Activated CD8-positive, alpha-beta T cell treated with anti-CD3 and anti-CD28 coated beads for 36 hours (primary cell): ENCODE data around the gene SETD2. TPM values are rescaled to one million over a fixed set of nuclear protein-coding genes. Genes with fewer than 3 reads are reported as not detected.

ENCODE experiments used
- ATAC-seq: fragments of 200-7000 bp; cut with Tn5 transposase; one replicate; pipeline ENCODE4 v1.10.0; 2021; ENCODE audit warnings: mild to moderate bottlenecking, moderate library complexity
- CTCF ChIA-PET: fragments of 350-600 bp; sonication (Branson Sonifier 250); formaldehyde crosslinking; loops from one replicate; lab custom pipeline; 2021; ENCODE audit warnings: antibody characterized with exemption; lab: Charles Lee
- POLR2A ChIA-PET: fragments of 350-600 bp; sonication (Branson Sonifier 250); formaldehyde crosslinking; loops from one replicate; lab custom pipeline; 2021; ENCODE audit warnings: antibody characterized with exemption; lab: Charles Lee
- DNase-seq: peaks from one replicate; pipeline ENCODE4 v3.0.0-alpha.2; 2020
- H3K27ac Mint-ChIP-seq: one replicate; pipeline ENCODE4 v1.8.0; 2021; ENCODE audit warnings: mild to moderate bottlenecking, mixed read lengths
- H3K27me3 Mint-ChIP-seq: one replicate; pipeline ENCODE4 v1.8.0; 2021; ENCODE audit warnings: mixed read lengths
- H3K36me3 Mint-ChIP-seq: one replicate; pipeline ENCODE4 v1.8.0; 2021; ENCODE audit warnings: low read depth, mixed read lengths
- H3K4me1 Mint-ChIP-seq: one replicate; pipeline ENCODE4 v1.8.0; 2021; ENCODE audit warnings: low read depth, mixed read lengths
- H3K4me3 Mint-ChIP-seq: one replicate; pipeline ENCODE4 v1.8.0; 2021; ENCODE audit warnings: mild to moderate bottlenecking, moderate library complexity, mixed read lengths
- H3K9me3 Mint-ChIP-seq: one replicate; pipeline ENCODE4 v1.8.0; 2021; ENCODE audit warnings: mixed read lengths
- intact Hi-C: fragments of 100-400 bp; cut with micrococcal nuclease; formaldehyde crosslinking; loops from one replicate; pipeline ENCODE4 v1.10.0; 2022
- total RNA-seq, 2 experiments: library from RNA; stranded (reverse); gene quantifications; one replicate each; pipeline ENCODE4 v1.2.3, GENCODE V29; 2021
- TF ChIP-seq, protein P1 (sequence below): fragments of 200-600 bp; IDR thresholded peaks from one replicate; pipeline ENCODE4 v1.8.0; 2022; ENCODE audit warnings: antibody characterized with exemption, mild to moderate bottlenecking

SETD2 gene
- total RNA-seq, 2 experiments from 2014 or later = 34.7 to 36.1 TPM

DNA sequence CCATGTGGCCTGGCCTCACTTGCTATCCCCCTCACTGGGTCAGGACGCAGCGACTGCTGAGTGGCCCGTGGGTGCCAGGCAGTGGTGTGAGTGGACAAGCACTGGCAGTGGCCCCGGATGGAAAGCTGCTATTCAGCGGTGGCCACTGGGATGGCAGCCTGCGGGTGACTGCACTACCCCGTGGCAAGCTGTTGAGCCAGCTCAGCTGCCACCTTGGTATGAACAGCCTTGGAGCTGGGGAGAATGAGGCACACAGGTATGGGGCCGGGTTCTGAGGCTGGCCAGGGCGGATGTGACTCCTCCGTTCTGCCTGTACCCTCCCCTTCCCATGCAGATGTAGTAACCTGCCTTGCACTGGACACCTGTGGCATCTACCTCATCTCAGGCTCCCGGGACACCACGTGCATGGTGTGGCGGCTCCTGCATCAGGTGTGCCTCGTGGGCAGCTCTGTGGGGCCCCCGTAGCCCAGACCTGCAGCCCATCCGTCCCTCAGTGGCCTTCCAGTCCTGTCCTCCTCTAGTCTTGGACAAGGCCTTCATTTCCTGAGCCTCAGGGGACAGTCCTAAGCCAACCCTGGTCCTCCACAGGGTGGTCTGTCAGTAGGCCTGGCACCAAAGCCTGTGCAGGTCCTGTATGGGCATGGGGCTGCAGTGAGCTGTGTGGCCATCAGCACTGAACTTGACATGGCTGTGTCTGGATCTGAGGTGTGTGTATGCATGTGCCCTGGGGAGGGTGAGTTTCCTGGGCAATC, 156.3 kb downstream of the SETD2 start:
- Mint-ChIP-seq H3K4me3 (no peak overlapping the region), H3K27me3 (no peaks in the 10 kb centered on the region), H3K9me3 (no peaks in the 10 kb centered on the region), H3K27ac (no peak overlapping the region), H3K4me1 (peaks cover 5% of the 10 kb centered on the region), H3K36me3 (peaks cover 11% of the 10 kb centered on the region)
- ATAC-seq = no peak
- ChIA-PET CTCF (interaction anchor here (1.4 to 1.8 kb wide), 2 partner anchors 9 to 10 kb away, joined by 3 to 4 read pairs; no protein-coding TSS in a partner anchor), POLR2A (interaction anchor here (0.7 to 3.4 kb wide), 5 partner anchors 9 to 60 kb away, joined by 4 to 20 read pairs (median 5); no protein-coding TSS in a partner anchor)
- no peak for DNase-seq
- TF ChIP-seq, protein P1, sequence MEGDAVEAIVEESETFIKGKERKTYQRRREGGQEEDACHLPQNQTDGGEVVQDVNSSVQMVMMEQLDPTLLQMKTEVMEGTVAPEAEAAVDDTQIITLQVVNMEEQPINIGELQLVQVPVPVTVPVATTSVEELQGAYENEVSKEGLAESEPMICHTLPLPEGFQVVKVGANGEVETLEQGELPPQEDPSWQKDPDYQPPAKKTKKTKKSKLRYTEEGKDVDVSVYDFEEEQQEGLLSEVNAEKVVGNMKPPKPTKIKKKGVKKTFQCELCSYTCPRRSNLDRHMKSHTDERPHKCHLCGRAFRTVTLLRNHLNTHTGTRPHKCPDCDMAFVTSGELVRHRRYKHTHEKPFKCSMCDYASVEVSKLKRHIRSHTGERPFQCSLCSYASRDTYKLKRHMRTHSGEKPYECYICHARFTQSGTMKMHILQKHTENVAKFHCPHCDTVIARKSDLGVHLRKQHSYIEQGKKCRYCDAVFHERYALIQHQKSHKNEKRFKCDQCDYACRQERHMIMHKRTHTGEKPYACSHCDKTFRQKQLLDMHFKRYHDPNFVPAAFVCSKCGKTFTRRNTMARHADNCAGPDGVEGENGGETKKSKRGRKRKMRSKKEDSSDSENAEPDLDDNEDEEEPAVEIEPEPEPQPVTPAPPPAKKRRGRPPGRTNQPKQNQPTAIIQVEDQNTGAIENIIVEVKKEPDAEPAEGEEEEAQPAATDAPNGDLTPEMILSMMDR = no peak
- intact Hi-C loops = no loop called here

DNA sequence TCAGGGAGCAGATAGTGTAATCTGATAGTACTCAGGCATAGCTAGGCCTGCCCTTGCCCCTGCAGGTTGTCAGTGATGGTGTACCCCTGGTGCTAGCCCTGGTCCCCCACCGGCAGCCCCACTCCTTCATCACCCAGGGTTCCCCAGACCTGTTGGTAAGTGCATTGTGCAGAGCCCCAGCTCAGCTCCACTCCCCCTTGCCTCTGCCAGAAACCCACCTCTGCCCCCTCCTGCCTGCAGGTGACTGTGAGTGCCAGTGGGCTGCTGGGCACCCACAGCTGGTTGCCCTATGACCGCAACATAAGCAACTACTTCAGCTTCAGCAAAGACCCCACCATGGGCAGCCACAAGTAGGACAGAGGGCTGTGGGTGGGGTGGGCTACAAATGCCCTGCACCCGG, 156.9 kb downstream of the SETD2 start:
- no peak for DNase-seq
- no peak for ATAC-seq
- H3K4me1 Mint-ChIP-seq = peaks cover 5% of the 10 kb centered on the region
- no peak overlapping the region for H3K4me3 Mint-ChIP-seq
- ChIA-PET CTCF (interaction anchor here (1.4 to 1.8 kb wide), 2 partner anchors 8 to 9 kb away, joined by 3 to 4 read pairs; no protein-coding TSS in a partner anchor), POLR2A (interaction anchor here (0.8 to 3.4 kb wide), 4 partner anchors 14 to 59 kb away, joined by 3 to 20 read pairs (median 6); partner anchors contain the start of gene NBEAL2)
- TF ChIP-seq, protein P1 = no peak
- intact Hi-C loops = no loop called here
- H3K27me3 Mint-ChIP-seq = no peaks in the 10 kb centered on the region
- no peaks in the 10 kb centered on the region for H3K9me3 Mint-ChIP-seq
- no peak overlapping the region for H3K27ac Mint-ChIP-seq
- peaks cover 14% of the 10 kb centered on the region for H3K36me3 Mint-ChIP-seq

DNA sequence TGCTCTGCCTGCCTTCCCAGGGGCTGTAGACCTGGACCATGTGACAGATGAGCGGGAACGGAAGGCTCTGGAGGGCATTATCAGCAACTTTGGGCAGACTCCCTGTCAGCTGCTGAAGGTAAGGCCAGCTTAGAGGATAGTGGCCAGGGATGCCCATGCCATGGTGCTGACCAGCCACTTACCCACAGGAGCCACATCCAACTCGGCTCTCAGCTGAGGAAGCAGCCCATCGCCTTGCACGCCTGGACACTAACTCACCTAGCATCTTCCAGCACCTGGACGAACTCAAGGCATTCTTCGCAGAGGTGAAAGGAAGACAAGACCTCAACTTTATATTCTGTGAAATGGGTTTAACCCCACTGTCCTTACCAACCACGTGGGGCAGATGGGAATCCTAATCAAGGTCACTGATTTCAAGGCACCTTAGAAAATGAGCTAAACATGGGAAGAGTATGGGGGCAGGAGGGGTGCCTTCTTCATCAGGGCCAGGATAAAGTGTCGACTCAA, 157.7 kb downstream of the SETD2 start:
- TF ChIP-seq, protein P1 = no peak
- peaks cover 6% of the 10 kb centered on the region for H3K4me1 Mint-ChIP-seq
- H3K4me3 Mint-ChIP-seq = no peak overlapping the region
- H3K27ac Mint-ChIP-seq = no peak overlapping the region
- ChIA-PET CTCF (interaction anchor here (1.4 to 1.8 kb wide), 2 partner anchors 7 to 9 kb away, joined by 3 to 4 read pairs; no protein-coding TSS in a partner anchor), POLR2A (interaction anchor here (0.8 to 3.4 kb wide), 6 partner anchors 13 to 58 kb away, joined by 3 to 20 read pairs (median 4); partner anchors contain the start of gene NBEAL2)
- no peak for DNase-seq
- peaks cover 17% of the 10 kb centered on the region for H3K36me3 Mint-ChIP-seq
- no peaks in the 10 kb centered on the region for H3K9me3 Mint-ChIP-seq
- intact Hi-C loops = no loop called here
- no peak for ATAC-seq
- H3K27me3 Mint-ChIP-seq = no peaks in the 10 kb centered on the region

DNA sequence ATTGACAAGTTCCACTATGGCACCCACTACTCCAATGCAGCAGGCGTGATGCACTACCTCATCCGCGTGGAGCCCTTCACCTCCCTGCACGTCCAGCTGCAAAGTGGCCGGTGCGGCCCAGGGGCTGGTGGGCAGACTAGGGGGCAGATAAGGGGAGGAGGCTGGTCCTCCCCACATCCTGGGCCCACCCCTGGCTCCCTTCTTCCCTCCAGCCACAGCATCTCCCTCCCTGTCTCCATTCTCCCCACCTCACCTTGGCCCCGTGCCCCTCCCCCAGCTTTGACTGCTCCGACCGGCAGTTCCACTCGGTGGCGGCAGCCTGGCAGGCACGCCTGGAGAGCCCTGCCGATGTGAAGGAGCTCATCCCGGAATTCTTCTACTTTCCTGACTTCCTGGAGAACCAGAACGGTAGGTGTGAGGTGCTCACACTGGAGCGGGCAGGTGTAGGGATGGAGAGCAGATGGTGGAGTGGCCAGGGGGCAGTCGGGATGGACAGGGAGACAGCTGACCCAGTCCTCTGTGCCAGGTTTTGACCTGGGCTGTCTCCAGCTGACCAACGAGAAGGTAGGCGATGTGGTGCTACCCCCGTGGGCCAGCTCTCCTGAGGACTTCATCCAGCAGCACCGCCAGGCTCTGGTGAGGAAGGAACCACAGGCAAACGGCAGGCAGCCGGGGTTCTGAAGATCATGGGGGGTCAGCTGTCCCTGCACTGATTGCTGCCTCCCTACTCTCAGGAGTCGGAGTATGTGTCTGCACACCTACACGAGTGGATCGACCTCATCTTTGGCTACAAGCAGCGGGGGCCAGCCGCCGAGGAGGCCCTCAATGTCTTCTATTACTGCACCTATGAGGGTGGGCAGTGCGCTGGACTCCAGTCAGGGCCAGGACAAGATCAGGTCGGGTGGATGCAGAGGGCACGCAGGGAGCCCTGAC, 158.4 kb downstream of the SETD2 start:
- H3K36me3 Mint-ChIP-seq = peaks cover 20% of the 10 kb centered on the region
- no peaks in the 10 kb centered on the region for H3K9me3 Mint-ChIP-seq
- ChIA-PET CTCF (no interaction called here), POLR2A (interaction anchor here (0.8 to 3.4 kb wide), 5 partner anchors 13 to 58 kb away, joined by 3 to 20 read pairs (median 5); partner anchors contain the start of gene NBEAL2)
- H3K4me3 Mint-ChIP-seq = no peak overlapping the region
- H3K4me1 Mint-ChIP-seq = peaks cover 9% of the 10 kb centered on the region
- DNase-seq (no peak), ATAC-seq (no peak)
- intact Hi-C loops = no loop called here
- H3K27me3 Mint-ChIP-seq = no peaks in the 10 kb centered on the region
- H3K27ac Mint-ChIP-seq = no peak overlapping the region
- TF ChIP-seq, protein P1 = no peak
